HG03280 (cell line): Measurements from ENCODE around the gene AATF.
A peak's percentile ranks its signal among the peaks of the same experiment; 100 is the strongest.

Experiments
- ATAC-seq: cut with Tn5 transposase; IDR thresholded peaks from one replicate; pipeline ENCODE4 v1.9.1; 2021; ENCODE audit warnings: mild to moderate bottlenecking, moderate library complexity; ENCODE audit not compliant: unreplicated experiment

AATF gene

GRCh38 chr17:36948717-36949460, at the start of gene AATF:
Gene AATF (plus strand): TSS chr17:36948954. CDS start chr17:36949126, 172 bp downstream.
- peak; percentile 95 for ATAC-seq

- ATAC-seq, result no peak
These were observed 49.2 kb upstream of the AATF start for GRCh38 chr17:36899250-36900159.

- no peak for ATAC-seq
These were observed 48.6 kb upstream of the AATF start for GRCh38 chr17:36900160-36900512.

- ATAC-seq, result no peak
These were observed 47.2 kb upstream of the AATF start for GRCh38 chr17:36901506-36901905.

GRCh38 chr17:36907407-36907806, 41.3 kb upstream of the AATF start:
- ATAC-seq, result no peak

- ATAC-seq, result no peak
These were observed 38.2 kb upstream of the AATF start for GRCh38 chr17:36910513-36910912.

- no peak for ATAC-seq
These were observed 37.8 kb upstream of the AATF start for GRCh38 chr17:36911001-36911400.

- ATAC-seq, result no peak
These were observed 35.6 kb upstream of the AATF start for GRCh38 chr17:36913132-36913531.

GRCh38 chr17:36918211-36918691, 30.5 kb upstream of the AATF start:
- no peak for ATAC-seq

GRCh38 chr17:36919407-36919968, 29.3 kb upstream of the AATF start:
- ATAC-seq, result no peak

- ATAC-seq, result no peak
These were observed 28.4 kb upstream of the AATF start for GRCh38 chr17:36920032-36921005.

GRCh38 chr17:36921095-36921851, 27.5 kb upstream of the AATF start:
- no peak for ATAC-seq

GRCh38 chr17:36922175-36922574, 26.6 kb upstream of the AATF start:
- ATAC-seq, result no peak

- ATAC-seq, result no peak
These were observed 24.9 kb upstream of the AATF start for GRCh38 chr17:36923814-36924221.

- ATAC-seq, result no peak
These were observed 22.5 kb upstream of the AATF start for GRCh38 chr17:36926226-36926625.

GRCh38 chr17:36926701-36927100, 22.1 kb upstream of the AATF start:
- ATAC-seq, result no peak

GRCh38 chr17:36928471-36929345, 20.0 kb upstream of the AATF start:
- no peak for ATAC-seq

- ATAC-seq, result no peak
These were observed 18.7 kb upstream of the AATF start for GRCh38 chr17:36929851-36930582.
